Osteoblast (primary cell): ENCODE measurements around the gene SLFN14. TPM values are rescaled to one million over a fixed set of nuclear protein-coding genes. Genes with fewer than 3 reads are reported as not detected.

Source experiments
- DNase-seq: peaks from one replicate; pipeline ENCODE4 v3.0.0; 2011; ENCODE audit warnings: low spot score, mixed read lengths; ENCODE audit not compliant: insufficient read length; ENCODE audit errors: missing footprints
- H2AFZ ChIP-seq: 2 replicates; pipeline ENCODE4 v1.6.0; 2011; ENCODE audit warnings: mild to moderate bottlenecking, low read length
- H3K27ac ChIP-seq: 2 replicates; pipeline ENCODE4 v1.5.1; 2011; ENCODE audit warnings: mild to moderate bottlenecking, low read depth, low read length, moderate library complexity
- H3K27me3 ChIP-seq: 2 replicates; pipeline ENCODE4 v1.6.0; 2012; ENCODE audit warnings: mild to moderate bottlenecking, control low read depth, inconsistent platforms, low read length, moderate library complexity; ENCODE audit not compliant: insufficient read depth
- H3K36me3 ChIP-seq: 2 replicates; pipeline ENCODE4 v1.5.1; 2011; ENCODE audit warnings: mild to moderate bottlenecking, low read length, control low read depth, moderate library complexity; ENCODE audit not compliant: insufficient read depth
- H3K4me1 ChIP-seq: 2 replicates; pipeline ENCODE4 v1.5.1; 2011; ENCODE audit warnings: mild to moderate bottlenecking, low read length, control low read depth, moderate library complexity; ENCODE audit not compliant: insufficient read depth
- H3K4me2 ChIP-seq: 2 replicates; pipeline ENCODE4 v1.6.0; 2011; ENCODE audit warnings: mild to moderate bottlenecking, low read length; ENCODE audit not compliant: insufficient read depth
- H3K4me3 ChIP-seq: fragments of 200-600 bp; sonication (generic); 3 replicates; pipeline ENCODE4 v1.5.1; 2012; ENCODE audit warnings: mild to moderate bottlenecking, low read length, inconsistent platforms; ENCODE audit not compliant: insufficient read depth
- H3K79me2 ChIP-seq: 2 replicates; pipeline ENCODE4 v1.6.0; 2012; ENCODE audit warnings: mild to moderate bottlenecking, low read length, control low read depth, inconsistent platforms; ENCODE audit not compliant: insufficient read depth
- H3K9me3 ChIP-seq: 2 replicates; pipeline ENCODE4 v1.5.1; 2011; ENCODE audit warnings: low read depth, low read length, control low read depth
- H4K20me1 ChIP-seq: 2 replicates; pipeline ENCODE4 v1.6.0; 2012; ENCODE audit warnings: mild to moderate bottlenecking, low read length, control low read depth; ENCODE audit not compliant: insufficient read depth
- CTCF ChIP-seq: IDR thresholded peaks from 2 replicates; pipeline ENCODE4 v1.5.1; 2011; ENCODE audit warnings: mild to moderate bottlenecking, low read depth, low read length, moderate library complexity; ENCODE audit errors: extremely low read depth
- total RNA-seq: library from RNA; depleted of rRNA; stranded (reverse); fragments of >200 nt; gene quantifications from 2 replicates; pipeline ENCODE4 v1.2.3, GENCODE V29; 2012

Gene SLFN14
- under 0.01 TPM in 2 replicates for total RNA-seq

GRCh38 chr17:35560703-35561102 lies at the start of gene SLFN14:
SLFN14 (minus strand) TSS chr17:35560819; CDS start chr17:35558062, 2,757 bp downstream.
- Histone ChIP-seq H4K20me1 (no peaks in the 10 kb centered on the region), H3K4me2 (no peak within 1 kb of the TSS), H3K79me2 (no peaks in the 10 kb centered on the region), H2AFZ (no peak within 1 kb of the TSS), H3K4me3 (no peak within 1 kb of the TSS), H3K4me1 (no peaks in the 10 kb centered on the region), H3K9me3 (no peaks in the 10 kb centered on the region), H3K36me3 (no peaks in the 10 kb centered on the region), H3K27ac (no peak within 1 kb of the TSS), H3K27me3 (peaks cover 28% of the 10 kb centered on the region)
- TF ChIP-seq CTCF, result no peak
- no peak for DNase-seq

GRCh38 chr17:35609831-35610230 lies 49.2 kb upstream of the SLFN14 start:
- Histone ChIP-seq H3K4me3 (no peak overlapping the region), H3K9me3 (no peaks in the 10 kb centered on the region), H3K36me3 (peaks cover 54% of the 10 kb centered on the region), H3K27me3 (no peaks in the 10 kb centered on the region), H4K20me1 (peaks cover 9% of the 10 kb centered on the region), H2AFZ (no peak overlapping the region), H3K79me2 (peaks cover 8% of the 10 kb centered on the region), H3K4me1 (no peaks in the 10 kb centered on the region), H3K4me2 (no peak overlapping the region), H3K27ac (no peak overlapping the region)
- no peak for DNase-seq
- TF ChIP-seq CTCF, result no peak

- TF ChIP-seq CTCF, result no peak
- Histone ChIP-seq H4K20me1 (peaks cover 6% of the 10 kb centered on the region), H3K79me2 (no peaks in the 10 kb centered on the region), H2AFZ (no peak overlapping the region), H3K4me3 (no peak overlapping the region), H3K4me2 (no peak overlapping the region), H3K27ac (no peak overlapping the region), H3K36me3 (peaks cover 54% of the 10 kb centered on the region), H3K9me3 (no peaks in the 10 kb centered on the region), H3K27me3 (no peaks in the 10 kb centered on the region), H3K4me1 (no peaks in the 10 kb centered on the region)
- DNase-seq, result no peak
These were observed 46.7 kb upstream of the SLFN14 start for GRCh38 chr17:35607239-35607847.

GRCh38 chr17:35605678-35606077 lies 45.1 kb upstream of the SLFN14 start:
- H3K79me2 ChIP-seq, result peaks cover 6% of the 10 kb centered on the region
- H3K4me2 ChIP-seq, result no peak overlapping the region
- H3K27ac ChIP-seq, result peak overlapping the region; percentile 51
- H3K27me3 ChIP-seq, result no peaks in the 10 kb centered on the region
- no peaks in the 10 kb centered on the region for H3K9me3 ChIP-seq
- no peaks in the 10 kb centered on the region for H3K4me1 ChIP-seq
- TF ChIP-seq CTCF, result no peak
- H4K20me1 ChIP-seq, result peaks cover 3% of the 10 kb centered on the region
- H3K4me3 ChIP-seq, result no peak overlapping the region
- no peak overlapping the region for H2AFZ ChIP-seq
- DNase-seq, result no peak
- peaks cover 63% of the 10 kb centered on the region for H3K36me3 ChIP-seq
